ENCODE data around the gene ABCG1.

The ABCG1 gene

GRCh38 chr21:42258150-42258884 is 39.4 kb downstream of the ABCG1 start:
- Histone ChIP-seq H3K27me3 (ENCODE audit: control insufficient read depth in 1 of 2, insufficient read depth in 2 of 2, low read length in 2 of 2) (no peaks in the 10 kb centered on the region), H3K4me1 (ENCODE audit: insufficient read depth, low read length) (peaks cover 45% of the 10 kb centered on the region), H3K36me3 (ENCODE audit: insufficient read depth, low read length) (no peaks in the 10 kb centered on the region), H3K9ac (ENCODE audit: low read length) (no peak overlapping the region), H3K4me3 (ENCODE audit: low read depth in 1 of 2, low read length in 2 of 2) (no peak overlapping the region), H3K27ac (ENCODE audit: low read depth, low read length) (no peak overlapping the region), H3K9me3 (ENCODE audit: low read length) (no peaks in the 10 kb centered on the region)

- Histone ChIP-seq H3K4me3 (ENCODE audit: low read depth in 1 of 2, low read length in 2 of 2) (no peak overlapping the region), H3K36me3 (ENCODE audit: insufficient read depth, low read length) (no peaks in the 10 kb centered on the region), H3K27me3 (ENCODE audit: control insufficient read depth in 1 of 2, insufficient read depth in 2 of 2, low read length in 2 of 2) (no peaks in the 10 kb centered on the region), H3K4me1 (ENCODE audit: insufficient read depth, low read length) (peaks cover 48% of the 10 kb centered on the region), H3K9ac (ENCODE audit: low read length) (no peak overlapping the region), H3K9me3 (ENCODE audit: low read length) (no peaks in the 10 kb centered on the region), H3K27ac (ENCODE audit: low read depth, low read length) (no peak overlapping the region)
Observed at GRCh38 chr21:42258885-42259407, 40.0 kb downstream of the ABCG1 start.

- no peak overlapping the region for H3K4me3 ChIP-seq (ENCODE audit: low read depth in 1 of 2, low read length in 2 of 2)
- H3K9me3 ChIP-seq (ENCODE audit: low read length), result no peaks in the 10 kb centered on the region
- no peaks in the 10 kb centered on the region for H3K27me3 ChIP-seq (ENCODE audit: control insufficient read depth in 1 of 2, insufficient read depth in 2 of 2, low read length in 2 of 2)
- H3K4me1 ChIP-seq (ENCODE audit: insufficient read depth, low read length), result peaks cover 48% of the 10 kb centered on the region
- no peak overlapping the region for H3K9ac ChIP-seq (ENCODE audit: low read length)
- H3K36me3 ChIP-seq (ENCODE audit: insufficient read depth, low read length), result no peaks in the 10 kb centered on the region
- H3K27ac ChIP-seq (ENCODE audit: low read depth, low read length), result no peak overlapping the region
Observed at GRCh38 chr21:42260121-42260520, 41.2 kb downstream of the ABCG1 start.

DNA sequence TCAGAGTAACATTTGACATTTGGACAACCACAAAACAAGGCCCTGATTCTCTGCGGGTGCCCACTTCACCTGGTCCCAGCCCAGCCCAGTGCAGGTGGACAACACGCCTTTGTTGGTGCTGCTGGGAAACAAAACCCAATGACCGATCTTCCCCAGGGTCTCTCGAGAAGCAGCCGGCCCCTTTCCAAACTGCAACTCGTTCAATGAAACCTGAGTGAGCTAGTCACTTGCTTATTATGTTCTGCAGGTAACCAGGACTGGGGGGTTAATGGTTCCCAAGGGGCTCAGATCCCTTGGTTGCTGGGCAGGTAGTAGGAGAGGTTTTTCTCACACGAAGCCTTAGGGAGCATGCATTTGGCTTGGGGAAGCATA is 42.9 kb downstream of the ABCG1 start:
- no peaks in the 10 kb centered on the region for H3K27me3 ChIP-seq (ENCODE audit: control insufficient read depth in 1 of 2, insufficient read depth in 2 of 2, low read length in 2 of 2)
- peak overlapping the region in 1 of 2 donors; percentile 3 for H3K4me3 ChIP-seq (ENCODE audit: low read depth in 1 of 2, low read length in 2 of 2)
- H3K36me3 ChIP-seq (ENCODE audit: insufficient read depth, low read length), result no peaks in the 10 kb centered on the region
- no peak overlapping the region for H3K9ac ChIP-seq (ENCODE audit: low read length)
- H3K27ac ChIP-seq (ENCODE audit: low read depth, low read length), result no peak overlapping the region
- peaks cover 48% of the 10 kb centered on the region for H3K4me1 ChIP-seq (ENCODE audit: insufficient read depth, low read length)
- H3K9me3 ChIP-seq (ENCODE audit: low read length), result no peaks in the 10 kb centered on the region

- H3K4me1 ChIP-seq (ENCODE audit: insufficient read depth, low read length), result peaks cover 40% of the 10 kb centered on the region
- no peaks in the 10 kb centered on the region for H3K27me3 ChIP-seq (ENCODE audit: control insufficient read depth in 1 of 2, insufficient read depth in 2 of 2, low read length in 2 of 2)
- H3K27ac ChIP-seq (ENCODE audit: low read depth, low read length), result no peak overlapping the region
- H3K4me3 ChIP-seq (ENCODE audit: low read depth in 1 of 2, low read length in 2 of 2), result no peak overlapping the region
- H3K36me3 ChIP-seq (ENCODE audit: insufficient read depth, low read length), result no peaks in the 10 kb centered on the region
- no peak overlapping the region for H3K9ac ChIP-seq (ENCODE audit: low read length)
- H3K9me3 ChIP-seq (ENCODE audit: low read length), result no peaks in the 10 kb centered on the region
Observed at GRCh38 chr21:42262831-42263231, 43.9 kb downstream of the ABCG1 start.

DNA sequence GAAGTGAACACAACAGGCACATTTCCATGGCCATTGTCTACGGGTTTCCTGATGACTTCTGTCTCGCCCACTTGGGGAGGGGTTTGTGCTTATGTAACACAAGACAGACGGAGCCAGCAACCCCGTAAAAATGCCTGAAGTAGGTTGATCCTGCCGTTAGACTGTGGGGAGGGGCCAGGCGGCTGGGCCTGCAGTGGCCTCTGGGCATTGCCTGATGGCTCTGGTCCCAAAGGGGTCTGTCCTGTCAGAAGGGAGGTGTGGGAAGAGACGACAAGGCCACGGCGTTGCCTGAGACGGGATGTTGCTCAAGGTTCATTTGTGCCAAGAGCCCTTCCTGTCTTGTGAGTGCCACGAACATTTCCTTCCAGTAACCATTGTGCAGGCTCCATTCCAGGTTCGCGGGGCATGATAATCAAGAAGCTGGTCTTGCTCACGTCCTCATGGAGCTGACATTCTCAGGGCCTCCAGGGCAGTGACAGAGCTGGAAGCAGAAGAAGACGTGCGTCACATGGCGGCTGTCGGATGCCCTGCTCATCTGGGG is 44.7 kb downstream of the ABCG1 start:
- Histone ChIP-seq H3K36me3 (ENCODE audit: insufficient read depth, low read length) (no peaks in the 10 kb centered on the region), H3K9me3 (ENCODE audit: low read length) (no peaks in the 10 kb centered on the region), H3K27me3 (ENCODE audit: control insufficient read depth in 1 of 2, insufficient read depth in 2 of 2, low read length in 2 of 2) (no peaks in the 10 kb centered on the region), H3K9ac (ENCODE audit: low read length) (no peak overlapping the region), H3K27ac (ENCODE audit: low read depth, low read length) (no peak overlapping the region), H3K4me1 (ENCODE audit: insufficient read depth, low read length) (peaks cover 33% of the 10 kb centered on the region), H3K4me3 (ENCODE audit: low read depth in 1 of 2, low read length in 2 of 2) (no peak overlapping the region)

DNA sequence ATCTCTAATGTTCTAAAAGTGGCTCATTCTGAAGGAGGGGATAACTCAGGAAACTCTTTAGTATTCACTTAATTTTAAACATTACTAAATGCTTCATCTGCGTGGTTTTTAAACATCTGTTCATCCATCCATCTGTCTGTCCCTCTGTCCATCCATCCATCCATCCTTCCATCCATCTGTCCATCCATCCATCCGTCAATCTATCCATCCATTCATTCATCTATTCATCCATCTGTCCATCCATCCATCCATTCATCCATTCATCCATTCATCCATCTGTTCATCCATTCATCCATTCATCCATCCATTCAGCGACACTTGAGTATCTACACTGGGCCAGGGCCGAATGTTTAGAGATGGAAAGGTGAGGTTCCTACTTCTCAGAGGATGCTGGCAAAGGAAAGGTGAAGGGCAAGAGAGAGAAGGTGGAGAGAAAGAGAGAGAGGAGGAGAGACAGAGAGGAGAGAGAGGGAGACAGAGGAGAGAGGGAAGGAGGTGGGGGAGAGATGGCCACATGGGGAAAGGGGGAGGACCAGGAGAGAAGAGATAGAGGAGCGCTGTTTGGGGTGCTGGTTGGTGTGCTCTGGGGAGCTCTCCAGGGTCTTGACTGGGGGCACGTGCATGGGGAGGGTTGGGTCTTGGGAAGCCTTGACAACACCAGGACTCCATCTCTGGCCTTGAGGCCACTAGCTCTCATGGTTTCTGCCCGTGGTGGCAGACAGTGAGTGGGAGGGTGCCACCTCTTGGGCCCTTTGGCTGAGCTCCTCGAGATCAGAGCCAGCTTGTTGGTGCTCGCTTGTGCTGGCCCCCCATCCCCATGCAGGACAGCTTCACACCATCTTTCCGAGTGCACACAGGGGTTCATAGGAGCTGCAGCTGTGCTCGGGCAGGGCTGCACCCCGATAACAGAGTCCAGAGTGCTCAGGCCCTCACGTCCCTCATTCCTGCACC is 45.6 kb downstream of the ABCG1 start:
- no peak overlapping the region for H3K27ac ChIP-seq (ENCODE audit: low read depth, low read length)
- no peak overlapping the region for H3K4me3 ChIP-seq (ENCODE audit: low read depth in 1 of 2, low read length in 2 of 2)
- no peaks in the 10 kb centered on the region for H3K27me3 ChIP-seq (ENCODE audit: control insufficient read depth in 1 of 2, insufficient read depth in 2 of 2, low read length in 2 of 2)
- H3K36me3 ChIP-seq (ENCODE audit: insufficient read depth, low read length), result no peaks in the 10 kb centered on the region
- H3K4me1 ChIP-seq (ENCODE audit: insufficient read depth, low read length), result peaks cover 25% of the 10 kb centered on the region
- H3K9me3 ChIP-seq (ENCODE audit: low read length), result no peaks in the 10 kb centered on the region
- no peak overlapping the region for H3K9ac ChIP-seq (ENCODE audit: low read length)

GRCh38 chr21:42265231-42265812 is 46.4 kb downstream of the ABCG1 start:
- H3K9ac ChIP-seq (ENCODE audit: low read length), result no peak overlapping the region
- no peaks in the 10 kb centered on the region for H3K36me3 ChIP-seq (ENCODE audit: insufficient read depth, low read length)
- H3K9me3 ChIP-seq (ENCODE audit: low read length), result no peaks in the 10 kb centered on the region
- peaks cover 25% of the 10 kb centered on the region for H3K4me1 ChIP-seq (ENCODE audit: insufficient read depth, low read length)
- no peak overlapping the region for H3K27ac ChIP-seq (ENCODE audit: low read depth, low read length)
- H3K4me3 ChIP-seq (ENCODE audit: low read depth in 1 of 2, low read length in 2 of 2), result no peak overlapping the region
- no peaks in the 10 kb centered on the region for H3K27me3 ChIP-seq (ENCODE audit: control insufficient read depth in 1 of 2, insufficient read depth in 2 of 2, low read length in 2 of 2)

DNA sequence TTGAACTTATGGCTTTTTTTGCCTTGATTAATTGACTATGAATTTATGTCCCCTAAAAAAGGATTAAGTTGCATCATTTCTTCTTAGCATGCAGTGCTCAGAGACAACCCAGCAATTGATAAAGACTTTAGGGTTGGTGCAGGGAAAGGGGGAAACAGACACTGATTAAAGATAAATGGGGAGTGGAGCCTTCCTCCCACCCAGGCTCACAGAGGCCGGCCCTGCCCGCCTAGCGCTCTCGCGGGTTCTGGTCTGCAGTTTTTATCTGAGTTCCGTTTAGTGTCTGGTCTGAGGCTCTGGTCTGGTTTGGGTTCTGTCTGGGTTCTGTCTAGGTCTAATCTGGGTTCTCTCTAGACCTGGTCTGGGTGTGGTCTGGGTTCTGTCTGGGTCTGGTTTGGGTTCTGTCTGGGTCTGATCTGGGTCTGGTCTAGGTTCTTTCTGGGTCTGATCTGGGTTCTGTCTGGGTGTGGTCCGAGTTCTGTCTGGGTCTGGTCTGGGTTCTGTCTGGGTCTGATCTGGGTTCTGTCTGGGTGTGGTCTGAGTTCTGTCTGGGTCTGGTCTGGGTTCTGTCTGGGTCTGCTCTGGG is 48.1 kb downstream of the ABCG1 start:
- peaks cover 2% of the 10 kb centered on the region for H3K36me3 ChIP-seq (ENCODE audit: insufficient read depth, low read length)
- no peaks in the 10 kb centered on the region for H3K9me3 ChIP-seq (ENCODE audit: low read length)
- H3K4me3 ChIP-seq (ENCODE audit: low read depth in 1 of 2, low read length in 2 of 2), result no peak overlapping the region
- no peak overlapping the region for H3K9ac ChIP-seq (ENCODE audit: low read length)
- no peak overlapping the region for H3K27ac ChIP-seq (ENCODE audit: low read depth, low read length)
- peaks cover 15% of the 10 kb centered on the region for H3K4me1 ChIP-seq (ENCODE audit: insufficient read depth, low read length)
- no peaks in the 10 kb centered on the region for H3K27me3 ChIP-seq (ENCODE audit: control insufficient read depth in 1 of 2, insufficient read depth in 2 of 2, low read length in 2 of 2)

DNA sequence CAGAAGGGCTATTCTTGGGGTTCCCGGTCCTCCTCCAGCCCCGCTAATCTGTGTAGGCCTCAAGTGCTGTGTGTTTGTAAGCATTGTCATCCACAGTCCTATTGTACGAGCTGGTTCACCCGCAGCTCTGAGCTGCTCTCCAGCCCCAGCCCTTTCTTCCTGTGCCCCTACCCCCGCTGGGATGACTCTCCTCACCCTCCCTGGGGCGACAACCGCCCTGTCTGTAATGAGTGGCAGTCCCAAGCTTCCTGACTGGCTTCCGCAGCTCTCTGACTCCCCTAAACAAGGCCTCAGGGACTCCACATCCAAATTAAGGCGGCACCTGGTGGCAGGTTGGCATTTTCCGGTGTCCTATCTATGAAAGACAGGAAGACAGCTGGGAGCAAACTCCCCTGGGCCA is 50.4 kb downstream of the ABCG1 start:
- Histone ChIP-seq H3K9me3 (ENCODE audit: low read length) (no peaks in the 10 kb centered on the region), H3K36me3 (ENCODE audit: insufficient read depth, low read length) (peaks cover 23% of the 10 kb centered on the region), H3K4me3 (ENCODE audit: low read depth in 1 of 2, low read length in 2 of 2) (no peak overlapping the region), H3K4me1 (ENCODE audit: insufficient read depth, low read length) (no peaks in the 10 kb centered on the region), H3K27me3 (ENCODE audit: control insufficient read depth in 1 of 2, insufficient read depth in 2 of 2, low read length in 2 of 2) (no peaks in the 10 kb centered on the region), H3K27ac (ENCODE audit: low read depth, low read length) (no peak overlapping the region), H3K9ac (ENCODE audit: low read length) (no peak overlapping the region)

- no peaks in the 10 kb centered on the region for H3K9me3 ChIP-seq (ENCODE audit: low read length)
- H3K4me3 ChIP-seq (ENCODE audit: low read depth in 1 of 2, low read length in 2 of 2), result no peak overlapping the region
- no peak overlapping the region for H3K9ac ChIP-seq (ENCODE audit: low read length)
- no peaks in the 10 kb centered on the region for H3K4me1 ChIP-seq (ENCODE audit: insufficient read depth, low read length)
- no peaks in the 10 kb centered on the region for H3K27me3 ChIP-seq (ENCODE audit: control insufficient read depth in 1 of 2, insufficient read depth in 2 of 2, low read length in 2 of 2)
- H3K27ac ChIP-seq (ENCODE audit: low read depth, low read length), result no peak overlapping the region
- peaks cover 23% of the 10 kb centered on the region for H3K36me3 ChIP-seq (ENCODE audit: insufficient read depth, low read length)
Observed at GRCh38 chr21:42271065-42271464, 52.1 kb downstream of the ABCG1 start.

All from muscle layer of colon (tissue), 2 donors.